Measurements from ENCODE around the gene ASPG. TPM values are rescaled to one million over a fixed set of nuclear protein-coding genes. Genes with fewer than 3 reads are reported as not detected.

ASPG gene
- total RNA-seq, 1 experiment from 2014 or later, result not detected

DNA sequence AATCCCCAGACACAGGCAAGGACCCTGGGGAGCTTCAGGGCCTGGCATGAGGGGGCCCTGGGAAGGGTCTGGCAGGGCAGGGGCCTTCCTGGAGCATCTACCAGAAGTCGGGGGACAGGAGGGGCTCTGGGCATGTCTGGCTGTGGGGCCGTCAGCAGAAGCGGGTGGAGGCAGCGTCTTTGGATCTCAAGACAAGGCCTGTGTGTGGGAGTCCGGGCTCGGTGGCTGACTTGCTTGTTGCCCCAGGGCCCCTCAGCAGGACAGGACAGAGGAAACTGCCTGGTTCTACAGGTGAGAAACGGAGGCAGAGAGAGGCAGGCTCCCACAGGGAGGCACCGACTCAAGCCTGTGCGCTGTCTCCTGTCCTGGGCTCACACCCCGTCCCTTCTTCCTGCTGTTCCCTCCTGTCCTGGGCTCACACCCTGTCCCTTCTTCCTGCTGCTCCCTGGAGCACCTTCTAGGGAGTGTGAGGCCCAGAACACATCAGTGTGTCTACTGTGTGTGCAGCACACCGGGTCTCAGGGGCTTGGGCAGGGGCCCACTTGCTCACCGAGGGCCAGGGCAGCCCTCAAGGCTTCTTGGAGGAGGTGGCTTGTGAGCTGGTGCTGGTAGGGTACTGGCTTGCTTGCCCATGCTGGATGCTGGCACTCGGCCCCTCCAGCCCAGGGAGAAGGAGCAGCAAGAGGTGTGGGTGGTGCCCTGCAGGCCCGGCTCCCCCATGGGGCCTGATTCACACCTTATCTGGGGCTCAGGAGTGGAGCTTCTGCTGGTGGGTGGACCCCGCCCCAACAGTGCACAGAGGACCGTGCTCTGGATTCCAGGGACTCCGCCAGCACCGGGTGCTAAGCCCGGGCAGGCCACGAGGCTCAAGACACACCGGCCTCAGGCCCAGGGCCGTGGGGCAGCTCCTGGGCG is 14.9 kb downstream of the ASPG start:
- Histone ChIP-seq H2AFZ (ENCODE audit: low read length) (no peak overlapping the region), H3K9me3 (ENCODE audit: low read length) (no peaks in the 10 kb centered on the region), H3K27ac (ENCODE audit: low read length) (no peak overlapping the region), H3K4me2 (ENCODE audit: low read depth, low read length, poor library complexity, severe bottlenecking) (no peak overlapping the region), H3K9me2 (replicated peaks; ENCODE audit: insufficient read depth, low read length) (no peaks in the 10 kb centered on the region), H3K27me3 (ENCODE audit: low read length) (no peaks in the 10 kb centered on the region), H3K9ac (ENCODE audit: low read length) (no peak overlapping the region), H3K4me1 (ENCODE audit: low read length) (peaks cover 4% of the 10 kb centered on the region), H4K20me1 (ENCODE audit: insufficient read depth, low read depth, low read length) (peaks cover 8% of the 10 kb centered on the region; the same call in 1 of the 2 replicates), H3K79me2 (ENCODE audit: low read length) (no peaks in the 10 kb centered on the region), H3K4me3 (ENCODE audit: low read length) (no peak overlapping the region), H3K36me3 (ENCODE audit: insufficient read depth, low read length) (no peaks in the 10 kb centered on the region)
- DNase-seq, result no peak

DNA sequence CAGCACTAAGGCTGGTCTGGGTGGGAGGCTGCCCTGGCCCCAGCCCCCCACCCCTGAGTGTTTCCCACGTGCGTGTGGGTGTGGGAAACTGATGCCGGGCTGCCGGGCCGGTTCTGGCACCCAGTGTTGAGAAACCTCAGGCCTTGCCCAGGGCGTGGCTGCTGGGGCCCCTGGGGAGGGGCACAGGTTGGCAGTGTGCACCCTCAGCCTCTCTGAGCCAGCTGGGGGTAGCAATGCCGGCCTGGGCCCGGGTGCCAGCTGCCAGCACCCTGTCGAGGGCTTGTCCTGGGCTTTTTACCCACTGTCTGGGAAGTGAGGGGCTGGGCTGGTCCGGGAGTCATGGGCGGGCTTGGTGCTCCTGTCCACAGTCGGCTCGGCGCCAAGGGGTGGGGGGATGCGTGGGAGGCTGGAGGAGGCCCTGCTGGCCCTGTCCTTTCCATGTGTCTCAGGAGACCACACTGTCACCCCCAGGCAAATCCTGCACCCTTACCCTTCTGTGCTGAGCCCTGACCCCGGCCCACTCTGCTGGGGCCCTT is 15.7 kb downstream of the ASPG start:
- DNase-seq, result no peak
- peaks cover 8% of the 10 kb centered on the region; the same call in 1 of the 2 replicates for H4K20me1 ChIP-seq (ENCODE audit: insufficient read depth, low read depth, low read length)
- no peaks in the 10 kb centered on the region for H3K79me2 ChIP-seq (ENCODE audit: low read length)
- no peak overlapping the region for H2AFZ ChIP-seq (ENCODE audit: low read length)
- no peak overlapping the region for H3K4me2 ChIP-seq (ENCODE audit: low read depth, low read length, poor library complexity, severe bottlenecking)
- H3K27ac ChIP-seq (ENCODE audit: low read length), result no peak overlapping the region
- H3K27me3 ChIP-seq (ENCODE audit: low read length), result no peaks in the 10 kb centered on the region
- H3K36me3 ChIP-seq (ENCODE audit: insufficient read depth, low read length), result no peaks in the 10 kb centered on the region
- H3K4me3 ChIP-seq (ENCODE audit: low read length), result no peak overlapping the region
- no peaks in the 10 kb centered on the region for H3K9me2 ChIP-seq (replicated peaks; ENCODE audit: insufficient read depth, low read length)
- no peak overlapping the region for H3K9ac ChIP-seq (ENCODE audit: low read length)
- peaks cover 4% of the 10 kb centered on the region for H3K4me1 ChIP-seq (ENCODE audit: low read length)
- no peaks in the 10 kb centered on the region for H3K9me3 ChIP-seq (ENCODE audit: low read length)

DNA sequence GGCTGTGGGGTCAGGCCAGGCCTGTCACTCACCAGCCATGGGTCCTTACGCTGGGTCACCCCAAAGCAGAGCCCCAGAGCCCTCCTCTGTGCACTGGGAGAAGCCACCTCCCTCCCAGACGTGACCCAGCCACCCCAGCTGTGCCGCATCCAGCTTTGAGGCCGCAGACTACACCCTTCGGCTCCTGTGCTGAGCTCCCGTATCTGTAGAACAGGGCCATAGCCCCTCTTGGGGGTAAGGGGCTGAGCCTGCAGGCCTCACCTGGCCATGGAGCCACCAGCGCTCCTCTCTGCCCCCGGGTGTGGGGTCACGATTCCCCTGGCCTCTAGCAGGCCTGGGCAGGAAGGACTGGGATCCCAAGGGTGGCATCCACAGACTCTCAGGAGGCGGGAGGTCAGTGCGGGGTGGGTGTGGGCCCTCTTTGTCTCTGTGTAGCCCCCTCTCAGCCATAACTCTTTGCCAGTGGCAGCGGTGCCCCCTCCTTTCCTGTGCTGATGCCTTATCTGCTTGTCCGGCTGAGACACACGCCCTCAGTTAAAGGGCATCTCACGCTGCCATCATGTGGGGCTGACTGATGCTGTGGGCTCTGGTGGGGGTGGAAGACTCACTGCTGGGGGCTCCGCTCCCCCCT is 16.3 kb downstream of the ASPG start:
- Histone ChIP-seq H3K9me2 (replicated peaks; ENCODE audit: insufficient read depth, low read length) (no peaks in the 10 kb centered on the region), H3K9ac (ENCODE audit: low read length) (no peak overlapping the region)

DNA sequence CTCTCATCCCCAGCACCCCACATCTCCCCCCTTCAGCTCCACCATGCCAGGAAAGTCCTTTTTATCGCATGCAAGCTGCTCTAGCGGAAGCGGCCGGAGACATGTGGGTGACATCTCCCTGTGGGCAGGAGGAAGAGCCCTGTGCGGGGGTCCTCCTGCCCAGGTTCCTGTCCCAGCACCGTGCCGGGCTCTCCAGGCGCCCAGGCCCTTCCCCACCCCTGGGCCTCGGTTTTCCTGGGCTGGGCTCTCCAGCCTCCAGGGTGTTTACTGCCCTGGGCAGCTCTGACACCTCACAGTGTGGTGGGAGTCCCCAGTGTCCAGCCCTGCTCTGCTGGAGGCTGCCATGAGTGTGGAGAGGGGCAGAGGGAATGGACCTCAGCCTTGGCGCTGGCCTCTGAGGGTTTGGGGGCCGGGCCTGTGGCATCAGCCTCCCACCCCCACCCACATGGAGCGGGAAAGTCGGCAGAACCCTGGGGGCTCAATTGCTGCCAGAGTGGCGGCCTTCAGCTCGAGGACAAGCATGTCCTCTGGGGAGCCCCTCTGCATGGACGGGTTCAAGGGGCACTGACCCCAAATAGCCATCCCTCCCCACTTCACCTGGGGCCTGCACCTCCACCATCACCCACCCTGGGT is 16.9 kb downstream of the ASPG start:
- Histone ChIP-seq H3K27ac (ENCODE audit: low read length) (no peak overlapping the region), H3K9me3 (ENCODE audit: low read length) (no peaks in the 10 kb centered on the region), H3K27me3 (ENCODE audit: low read length) (no peaks in the 10 kb centered on the region), H3K79me2 (ENCODE audit: low read length) (no peaks in the 10 kb centered on the region), H3K9ac (ENCODE audit: low read length) (no peak overlapping the region), H2AFZ (ENCODE audit: low read length) (no peak overlapping the region), H4K20me1 (ENCODE audit: insufficient read depth, low read depth, low read length) (peaks cover 8% of the 10 kb centered on the region; the same call in 1 of the 2 replicates), H3K36me3 (ENCODE audit: insufficient read depth, low read length) (no peaks in the 10 kb centered on the region), H3K4me1 (ENCODE audit: low read length) (no peaks in the 10 kb centered on the region), H3K4me3 (ENCODE audit: low read length) (no peak overlapping the region), H3K9me2 (replicated peaks; ENCODE audit: insufficient read depth, low read length) (no peaks in the 10 kb centered on the region), H3K4me2 (ENCODE audit: low read depth, low read length, poor library complexity, severe bottlenecking) (no peak overlapping the region)
- DNase-seq, result no peak

More for the DNA sequence above, 16.3 kb downstream of the ASPG start:
- Histone ChIP-seq H3K79me2 (ENCODE audit: low read length) (no peaks in the 10 kb centered on the region), H4K20me1 (ENCODE audit: insufficient read depth, low read depth, low read length) (peaks cover 8% of the 10 kb centered on the region; the same call in 1 of the 2 replicates), H2AFZ (ENCODE audit: low read length) (no peak overlapping the region), H3K4me2 (ENCODE audit: low read depth, low read length, poor library complexity, severe bottlenecking) (no peak overlapping the region), H3K9me3 (ENCODE audit: low read length) (no peaks in the 10 kb centered on the region), H3K27ac (ENCODE audit: low read length) (no peak overlapping the region), H3K36me3 (ENCODE audit: insufficient read depth, low read length) (no peaks in the 10 kb centered on the region), H3K4me3 (ENCODE audit: low read length) (no peak overlapping the region), H3K4me1 (ENCODE audit: low read length) (peaks cover under 1% of the 10 kb centered on the region), H3K27me3 (ENCODE audit: low read length) (no peaks in the 10 kb centered on the region)
- no peak for DNase-seq

DNA sequence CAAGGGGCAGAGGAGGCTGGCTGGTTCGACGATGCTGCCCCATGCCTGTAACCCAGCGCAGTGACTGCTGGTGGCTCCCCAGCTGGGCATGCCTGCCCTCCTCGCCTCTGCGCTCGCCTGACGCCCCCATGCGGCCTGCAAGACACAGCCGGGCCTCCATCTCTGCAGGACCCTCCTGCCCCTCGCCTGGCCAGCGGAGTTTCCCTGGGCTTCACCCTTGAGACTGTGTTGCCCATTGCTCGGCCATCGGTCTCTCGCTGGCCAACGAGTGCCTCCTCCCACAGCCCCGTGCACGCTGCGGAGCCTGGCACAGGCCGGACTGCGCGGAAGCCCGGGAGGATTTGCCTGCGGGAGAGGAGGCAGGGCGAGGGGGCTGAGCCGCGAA is 17.6 kb downstream of the ASPG start:
- no peaks in the 10 kb centered on the region for H3K79me2 ChIP-seq (ENCODE audit: low read length)
- H3K4me2 ChIP-seq (ENCODE audit: low read depth, low read length, poor library complexity, severe bottlenecking), result no peak overlapping the region
- no peak overlapping the region for H2AFZ ChIP-seq (ENCODE audit: low read length)
- H3K4me1 ChIP-seq (ENCODE audit: low read length), result no peaks in the 10 kb centered on the region
- no peak overlapping the region for H3K4me3 ChIP-seq (ENCODE audit: low read length)
- H4K20me1 ChIP-seq (ENCODE audit: insufficient read depth, low read depth, low read length), result peaks cover 8% of the 10 kb centered on the region; the same call in 1 of the 2 replicates
- no peaks in the 10 kb centered on the region for H3K9me3 ChIP-seq (ENCODE audit: low read length)
- no peak overlapping the region for H3K27ac ChIP-seq (ENCODE audit: low read length)
- no peaks in the 10 kb centered on the region for H3K27me3 ChIP-seq (ENCODE audit: low read length)
- no peaks in the 10 kb centered on the region for H3K9me2 ChIP-seq (replicated peaks; ENCODE audit: insufficient read depth, low read length)
- no peaks in the 10 kb centered on the region for H3K36me3 ChIP-seq (ENCODE audit: insufficient read depth, low read length)
- H3K9ac ChIP-seq (ENCODE audit: low read length), result no peak overlapping the region
- DNase-seq, result no peak

DNA sequence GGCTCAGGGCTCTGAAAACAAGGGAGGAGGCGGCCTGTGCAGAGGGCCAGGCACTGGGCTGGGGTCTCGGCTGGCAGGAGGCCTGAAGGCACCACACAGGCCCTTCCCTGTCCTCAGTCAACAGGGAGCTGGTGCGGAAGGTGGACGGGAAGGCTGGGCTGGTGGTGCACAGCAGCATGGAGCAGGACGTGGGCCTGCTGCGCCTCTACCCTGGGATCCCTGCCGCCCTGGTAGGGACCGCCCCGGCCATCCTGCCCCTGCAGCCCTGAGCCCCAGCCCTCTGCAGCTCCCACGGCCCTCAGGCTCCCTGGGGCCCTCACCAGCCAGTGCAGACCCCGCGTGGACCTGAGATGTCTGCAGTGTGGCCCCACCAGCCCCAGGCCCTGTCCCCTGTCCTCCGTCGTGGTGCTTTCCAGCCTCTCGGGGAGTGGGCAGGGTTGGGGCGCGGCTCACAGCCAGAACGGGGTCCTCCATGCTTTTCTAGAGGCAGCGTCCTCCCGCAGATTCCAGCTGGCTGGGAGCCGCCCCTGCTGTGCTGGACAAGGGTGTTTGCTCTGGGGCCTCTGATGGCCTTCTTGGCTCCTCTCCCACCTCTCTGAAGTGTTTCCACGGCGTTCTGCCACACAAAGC is 18.1 kb downstream of the ASPG start:
- Histone ChIP-seq H3K27ac (ENCODE audit: low read length) (no peak overlapping the region), H2AFZ (ENCODE audit: low read length) (no peak overlapping the region), H3K9me3 (ENCODE audit: low read length) (no peaks in the 10 kb centered on the region), H3K79me2 (ENCODE audit: low read length) (no peaks in the 10 kb centered on the region), H3K36me3 (ENCODE audit: insufficient read depth, low read length) (no peaks in the 10 kb centered on the region), H3K4me2 (ENCODE audit: low read depth, low read length, poor library complexity, severe bottlenecking) (no peak overlapping the region), H3K9ac (ENCODE audit: low read length) (no peak overlapping the region), H3K4me1 (ENCODE audit: low read length) (no peaks in the 10 kb centered on the region), H3K27me3 (ENCODE audit: low read length) (no peaks in the 10 kb centered on the region), H3K9me2 (replicated peaks; ENCODE audit: insufficient read depth, low read length) (no peaks in the 10 kb centered on the region), H4K20me1 (ENCODE audit: insufficient read depth, low read depth, low read length) (peaks cover 8% of the 10 kb centered on the region; the same call in 1 of the 2 replicates), H3K4me3 (ENCODE audit: low read length) (no peak overlapping the region)
- no peak for DNase-seq

DNA sequence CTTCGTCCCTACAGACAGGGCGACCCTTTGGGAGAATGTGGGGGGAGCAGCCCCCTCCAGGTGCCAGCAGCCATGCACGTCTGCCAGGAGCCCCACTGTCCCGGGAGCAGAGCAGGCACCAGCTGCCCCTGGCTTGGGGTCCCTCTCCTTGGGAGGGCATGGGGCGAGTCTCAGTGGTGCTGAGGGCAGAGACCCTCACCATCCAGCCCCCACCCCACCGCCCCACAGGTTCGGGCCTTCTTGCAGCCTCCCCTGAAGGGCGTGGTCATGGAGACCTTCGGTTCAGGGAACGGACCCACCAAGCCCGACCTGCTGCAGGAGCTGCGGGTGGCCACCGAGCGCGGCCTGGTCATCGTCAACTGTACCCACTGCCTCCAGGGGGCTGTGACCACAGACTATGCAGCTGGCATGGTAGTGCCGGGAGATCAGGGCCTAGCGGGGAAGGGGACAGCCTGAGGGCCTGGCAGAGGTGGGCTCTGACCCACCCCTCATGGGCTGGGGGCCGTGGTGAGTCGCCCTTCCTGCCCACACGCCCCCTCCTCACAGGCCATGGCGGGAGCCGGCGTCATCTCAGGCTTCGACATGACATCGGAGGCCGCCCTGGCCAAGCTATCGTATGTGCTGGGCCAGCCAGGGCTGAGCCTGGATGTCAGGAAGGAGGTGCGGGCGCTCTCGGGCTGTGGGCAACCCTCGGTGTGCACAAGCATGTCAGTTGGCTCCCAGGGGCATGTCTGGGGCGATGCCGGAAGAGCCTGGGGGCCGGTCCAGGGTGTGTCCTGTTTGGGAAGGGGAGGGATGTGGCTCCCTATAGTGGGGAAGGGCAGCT is 18.8 kb downstream of the ASPG start:
- H3K9me3 ChIP-seq (ENCODE audit: low read length), result no peaks in the 10 kb centered on the region
- no peak overlapping the region for H2AFZ ChIP-seq (ENCODE audit: low read length)
- no peak overlapping the region for H3K4me2 ChIP-seq (ENCODE audit: low read depth, low read length, poor library complexity, severe bottlenecking)
- H3K27me3 ChIP-seq (ENCODE audit: low read length), result no peaks in the 10 kb centered on the region
- no peaks in the 10 kb centered on the region for H3K9me2 ChIP-seq (replicated peaks; ENCODE audit: insufficient read depth, low read length)
- no peaks in the 10 kb centered on the region for H3K79me2 ChIP-seq (ENCODE audit: low read length)
- no peak overlapping the region for H3K27ac ChIP-seq (ENCODE audit: low read length)
- H3K36me3 ChIP-seq (ENCODE audit: insufficient read depth, low read length), result no peaks in the 10 kb centered on the region
- H3K4me3 ChIP-seq (ENCODE audit: low read length), result no peak overlapping the region
- H3K4me1 ChIP-seq (ENCODE audit: low read length), result no peaks in the 10 kb centered on the region
- H3K9ac ChIP-seq (ENCODE audit: low read length), result no peak overlapping the region
- no peak for DNase-seq
- H4K20me1 ChIP-seq (ENCODE audit: insufficient read depth, low read depth, low read length), result peaks cover 7% of the 10 kb centered on the region; the same call in 1 of the 2 replicates
